HAP-1 (cell line): ENCODE data around the gene ANKRD18B.
"Not testable (repeated sequence)": the region's sequence is repeated elsewhere in the genome, so short reads cannot be mapped to it uniquely, and the experiment has no call there.

ENCODE experiments used
- DNase-seq, 2 experiments: peaks; one replicate each; pipeline ENCODE4 v3.0.0-alpha.2; 2016 to 2020; ENCODE audit warnings: low spot score in 2 of 2
- H3K27me3 ChIP-seq: fragments of 250-450 bp; sonication (Bioruptor Pico); 2 replicates; pipeline ENCODE4 v1.5.1; 2020; ENCODE audit warnings: low read depth, mild to moderate bottlenecking, moderate library complexity
- H3K36me3 ChIP-seq: fragments of 250-450 bp; sonication (Bioruptor Pico); replicated peaks from 2 replicates; pipeline ENCODE4 v1.5.1; 2020; ENCODE audit warnings: mild to moderate bottlenecking
- H3K4me1 ChIP-seq: fragments of 250-450 bp; sonication (Bioruptor Pico); 2 replicates; pipeline ENCODE4 v1.5.1; 2020; ENCODE audit warnings: mild to moderate bottlenecking
- H3K4me3 ChIP-seq: fragments of 250-450 bp; sonication (Bioruptor Pico); 2 replicates; pipeline ENCODE4 v1.5.1; 2020; ENCODE audit warnings: mild to moderate bottlenecking, moderate library complexity
- H3K9me3 ChIP-seq: fragments of 250-450 bp; sonication (Bioruptor Pico); 2 replicates; pipeline ENCODE4 v1.5.1; 2020; ENCODE audit warnings: mild to moderate bottlenecking, moderate library complexity
- in situ Hi-C: fragments of 300-500 bp; cut with MboI; formaldehyde crosslinking; loops from 3 replicates; pipeline ENCODE4 v1.14.3; 2020; ENCODE audit warnings: low sequenced_read_pairs, inconsistent platforms, mixed read lengths

ANKRD18B gene

GRCh38 chr9:33515342-33515995, 8.6 kb upstream of the ANKRD18B start:
- H3K27me3 ChIP-seq, in situ Hi-C loops: not testable (repeated sequence)
- peak; percentile 17 to 67 for DNase-seq

DNA sequence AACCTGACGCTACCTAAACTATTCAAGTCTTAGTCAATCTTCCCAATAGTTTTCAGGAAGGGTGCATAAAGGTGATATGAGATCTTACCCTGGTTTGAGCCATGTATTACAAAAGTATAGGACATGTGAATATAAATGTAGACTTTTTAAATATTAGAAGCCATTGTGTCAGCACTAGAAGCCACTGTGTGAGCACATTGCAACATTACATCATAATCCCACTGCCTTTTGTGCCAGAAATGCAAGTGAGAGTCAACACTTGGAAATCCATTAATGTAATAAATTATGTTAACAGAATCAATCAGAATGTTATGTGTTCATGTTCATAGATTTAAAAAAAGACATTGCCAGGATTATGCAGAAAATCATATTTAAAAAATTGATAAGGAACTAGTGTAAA, 7.7 kb upstream of the ANKRD18B start:
- H3K36me3 ChIP-seq, H3K27me3 ChIP-seq, DNase-seq, in situ Hi-C loops, H3K4me3 ChIP-seq, H3K9me3 ChIP-seq: not testable (repeated sequence)
- peaks cover 12% of the 10 kb centered on the region for H3K4me1 ChIP-seq

More at GRCh38 chr9:33515342-33515995, 8.6 kb upstream of the ANKRD18B start:
- not testable (repeated sequence) for H3K9me3 ChIP-seq, H3K36me3 ChIP-seq, H3K4me3 ChIP-seq
- peaks cover 12% of the 10 kb centered on the region for H3K4me1 ChIP-seq

- Histone ChIP-seq H3K4me3 (no peak overlapping the region), H3K4me1 (peaks cover 12% of the 10 kb centered on the region), H3K27me3 (no peaks in the 10 kb centered on the region), H3K36me3 (no peaks in the 10 kb centered on the region), H3K9me3 (no peaks in the 10 kb centered on the region)
- peak; percentile 55 to 62 for DNase-seq
- in situ Hi-C loops: no loop called here
Observed at GRCh38 chr9:33517373-33517772, 6.7 kb upstream of the ANKRD18B start.

DNA sequence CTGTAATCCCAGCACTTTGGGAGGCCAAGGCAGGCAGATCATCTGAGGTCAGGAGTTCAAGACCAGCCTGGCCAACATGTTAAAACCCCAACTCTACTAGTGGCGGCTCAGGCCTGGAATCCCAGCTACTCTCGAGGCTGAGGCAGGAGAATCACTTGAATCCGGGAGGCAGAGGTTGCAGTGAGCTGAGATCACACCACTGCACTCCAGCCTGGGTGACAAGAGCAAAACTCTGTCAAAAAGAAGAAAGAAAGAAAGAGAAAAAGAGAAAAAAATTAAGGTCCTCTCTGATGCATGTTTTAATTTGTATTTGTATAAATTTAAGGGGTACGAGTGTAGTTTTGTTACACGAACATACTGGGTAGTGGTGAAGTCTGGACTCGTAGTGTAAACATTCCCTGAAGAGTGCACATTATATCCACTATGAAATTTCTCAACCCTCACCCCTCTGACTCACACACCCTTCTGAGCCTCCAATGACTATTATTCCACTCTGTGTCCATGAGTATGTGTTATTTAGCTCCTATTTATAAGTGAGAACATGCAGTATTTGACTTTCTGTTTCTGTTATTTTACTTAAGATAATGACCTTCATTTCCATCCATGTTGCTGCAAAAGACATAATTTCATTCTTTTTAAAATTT, 6.0 kb upstream of the ANKRD18B start:
- H3K27me3 ChIP-seq, H3K36me3 ChIP-seq, H3K9me3 ChIP-seq, in situ Hi-C loops, H3K4me3 ChIP-seq, DNase-seq: not testable (repeated sequence)
- peaks cover 15% of the 10 kb centered on the region for H3K4me1 ChIP-seq

GRCh38 chr9:33521861-33522260, 2.2 kb upstream of the ANKRD18B start:
- DNase-seq, H3K27me3 ChIP-seq, in situ Hi-C loops, H3K4me1 ChIP-seq, H3K36me3 ChIP-seq, H3K4me3 ChIP-seq, H3K9me3 ChIP-seq: not testable (repeated sequence)

GRCh38 chr9:33524306-33524947, 376 bp downstream of the ANKRD18B start:
- DNase-seq: peak; percentile 36 to 39
- no peaks in the 10 kb centered on the region for H3K27me3 ChIP-seq
- H3K36me3 ChIP-seq: no peaks in the 10 kb centered on the region
- in situ Hi-C loops: no loop called here
- H3K4me3 ChIP-seq: peak overlapping the region; percentile 52
- H3K4me1 ChIP-seq: peaks cover 7% of the 10 kb centered on the region
- no peaks in the 10 kb centered on the region for H3K9me3 ChIP-seq

DNA sequence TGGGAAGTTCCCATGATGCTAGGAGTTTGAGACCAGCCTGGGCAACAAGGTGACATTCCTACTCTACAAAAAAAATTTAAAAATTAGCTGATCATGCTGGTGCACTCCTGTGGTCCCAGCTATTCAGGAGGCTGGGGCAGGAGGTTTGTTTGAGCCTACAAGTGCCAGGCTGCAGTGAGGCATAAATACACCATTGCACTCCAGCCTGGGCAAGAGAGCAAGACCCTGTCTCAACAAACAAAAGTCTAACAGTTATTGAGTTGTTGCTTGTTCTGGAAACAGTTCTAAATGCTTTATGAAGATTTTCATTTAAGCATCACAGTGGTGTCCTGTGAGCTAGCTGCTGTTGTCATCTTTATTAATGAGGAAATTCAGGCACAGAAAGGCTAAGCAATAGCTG, 4.0 kb downstream of the ANKRD18B start:
- H3K4me3 ChIP-seq, in situ Hi-C loops, H3K9me3 ChIP-seq, DNase-seq, H3K4me1 ChIP-seq, H3K36me3 ChIP-seq, H3K27me3 ChIP-seq: not testable (repeated sequence)

GRCh38 chr9:33533958-33534357, 9.9 kb downstream of the ANKRD18B start:
- H3K9me3 ChIP-seq, in situ Hi-C loops, H3K27me3 ChIP-seq, H3K4me3 ChIP-seq, H3K36me3 ChIP-seq, DNase-seq, H3K4me1 ChIP-seq: not testable (repeated sequence)

DNA sequence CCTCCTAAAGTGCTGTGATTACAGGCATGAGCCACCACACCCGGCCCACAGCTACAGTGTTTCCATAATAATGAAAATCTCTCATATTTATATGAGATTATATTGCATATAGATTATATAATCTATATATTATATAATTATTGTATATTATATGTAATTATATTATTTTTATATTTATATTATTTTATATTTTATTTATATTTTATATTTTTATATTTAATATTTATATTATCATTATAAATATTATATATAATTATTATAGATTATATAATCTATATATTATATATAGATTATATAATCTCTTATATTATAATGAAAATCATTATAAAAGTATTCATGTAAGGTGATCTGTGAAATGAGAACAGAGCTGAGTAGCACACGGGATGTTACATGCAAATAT, 11.5 kb downstream of the ANKRD18B start:
- Histone ChIP-seq H3K4me1 (peaks cover 8% of the 10 kb centered on the region), H3K27me3 (no peaks in the 10 kb centered on the region), H3K4me3 (no peak overlapping the region), H3K36me3 (peaks cover 5% of the 10 kb centered on the region; the same call in 1 of the 2 replicates), H3K9me3 (no peaks in the 10 kb centered on the region)
- in situ Hi-C loops: no loop called here
- DNase-seq: no peak

DNA sequence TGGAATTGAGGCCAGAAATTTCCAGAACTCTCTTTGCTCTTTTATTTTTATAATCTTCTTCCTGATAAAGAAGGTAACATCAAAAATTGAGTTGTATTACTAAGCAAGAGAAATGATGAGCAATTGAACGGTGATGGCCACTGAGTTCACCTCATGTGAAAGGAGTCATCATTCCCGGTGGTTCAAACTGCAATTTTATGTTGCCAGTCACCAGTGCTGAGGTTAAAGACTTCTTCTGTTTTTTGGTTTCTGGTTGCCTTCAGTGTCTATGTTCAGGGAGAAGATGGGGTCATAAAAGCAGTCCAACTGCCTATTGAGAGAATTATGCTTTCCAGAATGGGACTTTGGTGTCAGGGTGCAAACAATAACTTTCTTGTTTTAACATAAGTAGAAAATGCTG, 19.4 kb downstream of the ANKRD18B start:
- H3K27me3 ChIP-seq, H3K4me1 ChIP-seq, H3K4me3 ChIP-seq, H3K9me3 ChIP-seq, H3K36me3 ChIP-seq, in situ Hi-C loops, DNase-seq: not testable (repeated sequence)

DNA sequence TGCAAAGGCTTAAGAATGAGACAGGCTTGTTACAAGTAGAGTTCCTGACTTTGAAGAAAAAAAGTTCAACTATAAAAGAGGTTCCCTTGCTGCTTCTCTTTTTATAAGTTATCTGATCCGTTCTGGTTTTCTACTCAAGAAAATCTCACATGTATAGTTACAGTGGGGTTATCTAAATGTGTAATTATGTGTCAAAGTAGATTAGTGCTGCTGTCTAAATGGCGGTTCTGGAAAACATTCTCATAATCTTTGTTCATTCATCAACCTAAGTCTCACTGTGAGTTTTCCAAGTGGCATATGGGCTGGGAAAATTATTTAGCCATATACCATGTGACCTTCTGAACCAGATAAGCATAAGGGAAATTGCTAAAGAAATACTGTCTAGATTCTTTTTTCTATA, 21.7 kb downstream of the ANKRD18B start:
- H3K4me1 ChIP-seq, H3K9me3 ChIP-seq, H3K36me3 ChIP-seq, H3K27me3 ChIP-seq, in situ Hi-C loops, DNase-seq, H3K4me3 ChIP-seq: not testable (repeated sequence)

DNA sequence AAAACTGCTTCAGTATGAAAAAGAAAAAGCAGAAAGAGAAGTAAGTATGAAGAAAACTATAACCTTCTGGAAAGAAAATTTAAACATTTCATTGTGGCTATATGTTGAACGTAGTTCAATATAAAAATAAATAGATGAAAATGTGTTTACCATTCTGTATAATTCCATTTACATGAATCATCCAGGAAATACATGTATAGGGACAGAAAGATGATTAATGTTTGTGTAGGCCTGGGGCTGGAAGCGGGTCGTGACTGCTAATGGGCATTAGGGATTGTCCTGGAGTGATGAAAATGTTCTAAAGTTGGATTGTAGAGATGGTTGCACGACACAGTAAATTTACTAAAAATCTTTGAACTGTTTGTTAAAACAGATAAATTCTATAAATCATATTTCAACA, 24.8 kb downstream of the ANKRD18B start:
- H3K4me1 ChIP-seq, in situ Hi-C loops, H3K36me3 ChIP-seq, H3K9me3 ChIP-seq, H3K4me3 ChIP-seq, DNase-seq, H3K27me3 ChIP-seq: not testable (repeated sequence)

- H3K4me3 ChIP-seq, H3K4me1 ChIP-seq, H3K36me3 ChIP-seq, DNase-seq, H3K27me3 ChIP-seq, H3K9me3 ChIP-seq, in situ Hi-C loops: not testable (repeated sequence)
Observed at GRCh38 chr9:33549418-33549817, 25.4 kb downstream of the ANKRD18B start.

DNA sequence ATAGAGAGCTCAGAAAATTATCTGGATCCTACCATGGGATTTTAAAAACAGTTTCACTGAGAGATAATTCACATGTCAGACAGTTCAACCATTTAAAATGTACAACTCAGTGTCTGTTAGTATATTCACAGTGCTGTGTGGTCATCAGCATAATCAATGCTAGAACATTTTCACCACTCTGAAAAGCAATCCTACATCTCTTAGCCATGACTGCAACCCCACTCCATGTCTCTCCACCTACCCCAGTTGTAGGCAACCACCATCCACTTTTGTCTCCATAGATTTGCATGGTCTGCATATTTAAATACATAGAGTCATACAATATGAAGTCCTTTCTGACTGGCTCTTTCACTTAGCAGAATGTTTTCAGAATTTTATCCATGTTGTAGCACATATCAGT, 27.1 kb downstream of the ANKRD18B start:
- DNase-seq, H3K4me1 ChIP-seq, H3K4me3 ChIP-seq, H3K9me3 ChIP-seq, in situ Hi-C loops, H3K36me3 ChIP-seq, H3K27me3 ChIP-seq: not testable (repeated sequence)
